Endothelial cell of umbilical vein (primary cell): ENCODE results near the gene CNOT6L. TPM values are rescaled to one million over a fixed set of nuclear protein-coding genes. Genes with fewer than 3 reads are reported as not detected.
A peak's percentile ranks its signal among the peaks of the same experiment; 100 is the strongest.

Experiments
- BruUV-seq: library from RNA; stranded (reverse); fragments of 400-500 nt; replicated peaks from 2 replicates; lab custom pipeline; 2021; lab: Mats Ljungman, UMichigan
- CTCF ChIA-PET: fragments of 300-600, 350-600 bp; sonication (Branson Sonifier 250); formaldehyde crosslinking; loops from one replicate; lab custom pipeline; 2021; ENCODE audit warnings: antibody characterized with exemption, inconsistent platforms; lab: Charles Lee
- POLR2A ChIA-PET: fragments of 300-600, 350-600 bp; sonication (Branson Sonifier 250); formaldehyde crosslinking; loops from one replicate; lab custom pipeline; 2021; ENCODE audit warnings: antibody characterized with exemption, inconsistent platforms; lab: Charles Lee
- DNase-seq: peaks from one replicate; pipeline ENCODE4 v3.0.0-alpha.2; 2011; ENCODE audit warnings: low read depth, low spot score
- FAIRE-seq: peaks from 2 replicates; lab custom pipeline; 2011; peaks lifted over from hg19 to GRCh38; lab: Jason Lieb, UNC
- H2AFZ ChIP-seq: 2 replicates; pipeline ENCODE4 v1.6.0; 2012; ENCODE audit warnings: low read depth, low read length, control low read depth, inconsistent platforms
- H3K27ac ChIP-seq: 2 replicates; pipeline ENCODE4 v1.5.1; 2011; ENCODE audit warnings: low read depth, mild to moderate bottlenecking, control low read depth, low read length, moderate library complexity; ENCODE audit not compliant: insufficient read depth
- H3K27me3 ChIP-seq, 2 experiments: 2 replicates each; pipeline versions ENCODE4 v1.6.0 to v1.6.1; 2011; ENCODE audit warnings: low read length in 2 of 2, mixed read lengths in 1 of 2; ENCODE audit not compliant: control insufficient read depth in 2 of 2, insufficient read depth in 2 of 2
- H3K36me3 ChIP-seq, 2 experiments: 2 replicates in 1 of 2; 3 replicates in 1 of 2; pipeline ENCODE4 v1.5.1; 2011; ENCODE audit warnings: low read length in 2 of 2, mild to moderate bottlenecking in 1 of 2, moderate library complexity in 1 of 2; ENCODE audit not compliant: control insufficient read depth in 2 of 2, insufficient read depth in 2 of 2; ENCODE audit errors: extremely low read depth in 1 of 2
- H3K4me1 ChIP-seq: 3 replicates; pipeline ENCODE4 v1.5.1; 2011; ENCODE audit warnings: mild to moderate bottlenecking, low read length; ENCODE audit not compliant: control insufficient read depth, insufficient read depth; ENCODE audit errors: extremely low read depth
- H3K4me2 ChIP-seq: 2 replicates; pipeline ENCODE4 v1.6.1; 2011; ENCODE audit warnings: low read length, control low read depth, mixed read lengths; ENCODE audit not compliant: insufficient read depth
- H3K4me3 ChIP-seq, 3 experiments: fragments of 200-600 bp in 1 of 3; sonication (generic), shearing (Covaris generic) in 1 of 3; replicated peaks in 1 of 3; 2 replicates each; pipeline ENCODE4 v1.5.1; 2011 to 2016; ENCODE audit warnings: control low read depth in 3 of 3, low read length in 3 of 3, mild to moderate bottlenecking in 2 of 3, inconsistent platforms in 1 of 3, low read depth in 1 of 3, moderate library complexity in 1 of 3; ENCODE audit not compliant: insufficient read depth in 1 of 3
- H3K79me2 ChIP-seq: 2 replicates; pipeline ENCODE4 v1.6.0; 2012; ENCODE audit warnings: low read length, inconsistent platforms; ENCODE audit not compliant: control insufficient read depth, insufficient read depth
- H3K9ac ChIP-seq: replicated peaks from 2 replicates; pipeline ENCODE3; 2011; ENCODE audit warnings: low read length, control low read depth; ENCODE audit not compliant: insufficient read depth; ENCODE audit errors: extremely low read depth
- H3K9me1 ChIP-seq: replicated peaks from 3 replicates; pipeline ENCODE4 v1.6.0; 2011; ENCODE audit warnings: mild to moderate bottlenecking, low read length; ENCODE audit not compliant: control insufficient read depth, insufficient read depth; ENCODE audit errors: extremely low read depth
- H3K9me3 ChIP-seq: replicated peaks from 2 replicates; pipeline ENCODE4 v1.5.1; 2012; ENCODE audit warnings: low read length, inconsistent platforms; ENCODE audit not compliant: control insufficient read depth, insufficient read depth
- H4K20me1 ChIP-seq: replicated peaks from 2 replicates; pipeline ENCODE3; 2011; ENCODE audit warnings: mild to moderate bottlenecking, low read length; ENCODE audit not compliant: control insufficient read depth, insufficient read depth; ENCODE audit errors: extremely low read depth
- EZH2 ChIP-seq: IDR thresholded peaks from 2 replicates; pipeline ENCODE4 v1.6.1; 2012; ENCODE audit warnings: borderline replicate concordance, low read depth, mild to moderate bottlenecking, moderate library complexity, low read length, inconsistent platforms; ENCODE audit not compliant: severe bottlenecking
- FOS ChIP-seq: IDR thresholded peaks from 2 replicates; pipeline ENCODE4 v1.6.1; 2011; ENCODE audit warnings: mild to moderate bottlenecking, low read length, moderate library complexity, borderline replicate concordance; ENCODE audit not compliant: insufficient read depth
- GATA2 ChIP-seq: IDR thresholded peaks from 2 replicates; pipeline ENCODE4 v1.7.0; 2011; ENCODE audit warnings: low read depth, mild to moderate bottlenecking, moderate library complexity, mixed read lengths, low read length; ENCODE audit not compliant: insufficient read length, insufficient read depth
- JUN ChIP-seq: IDR thresholded peaks from 2 replicates; pipeline ENCODE4 v1.6.1; 2011; ENCODE audit warnings: borderline replicate concordance, low read depth; ENCODE audit not compliant: insufficient read length, insufficient read depth
- MYC ChIP-seq: IDR thresholded peaks from one replicate; pipeline ENCODE4 v1.6.1; 2011; ENCODE audit warnings: mild to moderate bottlenecking, low read depth, low read length
- POLR2A ChIP-seq: IDR thresholded peaks from 2 replicates; pipeline ENCODE4 v1.6.1; 2012; ENCODE audit warnings: low read depth, mild to moderate bottlenecking, control low read depth, low read length
- POLR2AphosphoS5 ChIP-seq: IDR thresholded peaks from 2 replicates; pipeline ENCODE4 v1.6.1; 2012; ENCODE audit warnings: low read depth, mild to moderate bottlenecking, control low read depth, low read length, moderate library complexity; ENCODE audit not compliant: insufficient read depth
- dilution Hi-C: fragments of 300-500 bp; cut with MboI; formaldehyde crosslinking; loops from one replicate; pipeline ENCODE4 v1.15.0; 2019; ENCODE audit warnings: low sequenced_read_pairs; ENCODE audit not compliant: extremely low pct_ligation_motif_present
- intact Hi-C: fragments of 100-400 bp; cut with micrococcal nuclease; formaldehyde crosslinking; loops from one replicate; pipeline ENCODE4 v1.10.0; 2022
- polyA plus RNA-seq, 4 experiments: library from polyadenylated mRNA; depleted of rRNA in 3 of 4; stranded (reverse) in 3 of 4; unstranded in 1 of 4; fragments of >200 nt; gene quantifications; 2 replicates each; pipeline versions ENCODE4 v1.2.1 to v1.2.3, GENCODE V29; 2011 to 2012; ENCODE audit warnings: missing spikeins in 1 of 4
- total RNA-seq: library from RNA; stranded (reverse); gene quantifications from 2 replicates; pipeline ENCODE4 v1.2.3, GENCODE V29; 2021
- TF ChIP-seq, protein P1 (sequence below): IDR thresholded peaks from 2 replicates; pipeline ENCODE4 v1.6.1; 2011; ENCODE audit not compliant: insufficient read depth, insufficient read length
- TF ChIP-seq, protein P2 (sequence below), 2 donors: IDR thresholded peaks; 1 replicate in 1 of 2; 2 replicates in 1 of 2; pipeline ENCODE4 v1.5.1; 2011; ENCODE audit warnings: low read length in 2 of 2, mild to moderate bottlenecking in 2 of 2, moderate library complexity in 2 of 2, control low read depth in 1 of 2, inconsistent platforms in 1 of 2, low read depth in 1 of 2; ENCODE audit not compliant: insufficient read depth in 1 of 2; ENCODE audit errors: extremely low read depth in 1 of 2

CNOT6L gene
- total and polyA plus RNA-seq, 2 donors (not counting 3 experiments of a cell fraction or from before 2014, with no cell fraction given), result 8.5 to 60.7 TPM

DNA sequence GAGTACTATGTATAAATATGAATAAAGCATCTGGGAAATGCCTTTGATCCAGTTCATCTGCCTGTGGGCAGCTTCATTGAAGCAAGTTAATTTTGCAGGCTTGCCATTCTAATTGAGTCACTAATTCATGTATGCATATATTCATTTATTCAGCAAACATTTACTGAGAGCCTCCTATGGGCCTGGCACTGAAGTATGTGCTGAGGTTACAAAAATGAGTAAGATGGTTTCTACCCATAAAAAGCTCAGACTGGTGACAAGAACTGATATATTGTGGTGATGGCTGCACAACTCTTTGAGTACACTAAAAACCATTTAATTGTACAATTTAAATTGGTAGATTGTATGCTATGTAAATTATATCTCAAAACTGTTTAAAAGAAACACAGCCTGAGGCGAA, 42.3 kb upstream of the CNOT6L start:
- no TSS peak for BruUV-seq
- CTCF ChIA-PET, result interaction anchor here (1.0 to 1.7 kb wide), 11 partner anchors 8 to 242 kb away, joined by 3 to 20 read pairs (median 4); no protein-coding TSS in a partner anchor
- dilution Hi-C loops, result no loop called here
- Histone ChIP-seq H3K36me3 (no peaks in the 10 kb centered on the region), H3K27me3 (no peaks in the 10 kb centered on the region), H3K9me3 (no peaks in the 10 kb centered on the region), H2AFZ (peak overlapping the region; percentile 71), H4K20me1 (no peaks in the 10 kb centered on the region), H3K79me2 (peaks cover 35% of the 10 kb centered on the region), H3K9me1 (no peaks in the 10 kb centered on the region), H3K27ac (peak overlapping the region; percentile 100), H3K4me2 (peak overlapping the region; percentile 98), H3K4me3 (peak overlapping the region in 1 of 3 experiments; percentile 98), H3K9ac (peak overlapping the region; percentile 100), H3K4me1 (peaks cover 23% of the 10 kb centered on the region)
- TF ChIP-seq EZH2, result no peak
- POLR2A ChIA-PET, result interaction anchor here (1.3 to 2.0 kb wide), 4 partner anchors 10 to 67 kb away, joined by 3 to 25 read pairs (median 10); partner anchors contain the start of gene CNOT6L
- no peak for FAIRE-seq
- DNase-seq, result no peak
- intact Hi-C loops, result loop anchor here (5.0 kb wide), 5 partner anchors 196 to 1791 kb away; partner anchors contain the start of genes CCNI and FRAS1

DNA sequence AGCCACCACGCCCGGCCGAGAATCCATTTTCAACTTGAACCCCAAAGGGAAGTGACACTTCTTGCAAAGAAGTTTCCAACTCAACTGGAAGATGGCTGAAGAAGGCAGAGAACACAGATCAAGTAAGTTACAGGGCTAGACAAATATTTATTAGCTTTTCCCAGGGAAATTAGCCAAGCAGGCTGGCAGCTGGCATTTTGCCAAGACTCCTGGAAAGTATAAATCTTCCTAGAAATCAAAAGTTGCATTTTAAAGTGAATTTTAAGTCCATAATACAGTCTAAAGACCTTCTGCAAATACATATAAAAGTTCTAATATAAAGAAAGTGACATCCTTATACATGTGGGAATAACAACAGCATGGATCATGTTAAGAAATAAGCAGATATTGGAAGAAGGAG, 40.1 kb upstream of the CNOT6L start:
- intact Hi-C loops (no loop called here), dilution Hi-C loops (no loop called here)
- Histone ChIP-seq H3K27ac (no peak overlapping the region), H3K79me2 (peaks cover 16% of the 10 kb centered on the region), H3K27me3 (no peaks in the 10 kb centered on the region), H3K9ac (no peak overlapping the region), H3K4me2 (no peak overlapping the region), H4K20me1 (no peaks in the 10 kb centered on the region), H2AFZ (no peak overlapping the region), H3K4me1 (peaks cover 29% of the 10 kb centered on the region), H3K9me3 (no peaks in the 10 kb centered on the region), H3K4me3 (no peak overlapping the region), H3K36me3 (no peaks in the 10 kb centered on the region), H3K9me1 (no peaks in the 10 kb centered on the region)
- BruUV-seq, result no TSS peak
- ChIA-PET CTCF (no interaction called here), POLR2A (no interaction called here)
- FAIRE-seq (no peak), DNase-seq (peak; percentile 34)
- TF ChIP-seq EZH2 (no peak), MYC (no peak), FOS (no peak), POLR2A (no peak), POLR2AphosphoS5 (no peak), JUN (no peak), GATA2 (no peak)
- TF ChIP-seq, protein P1, sequence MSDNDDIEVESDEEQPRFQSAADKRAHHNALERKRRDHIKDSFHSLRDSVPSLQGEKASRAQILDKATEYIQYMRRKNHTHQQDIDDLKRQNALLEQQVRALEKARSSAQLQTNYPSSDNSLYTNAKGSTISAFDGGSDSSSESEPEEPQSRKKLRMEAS, result no peak
- TF ChIP-seq, protein P2, sequence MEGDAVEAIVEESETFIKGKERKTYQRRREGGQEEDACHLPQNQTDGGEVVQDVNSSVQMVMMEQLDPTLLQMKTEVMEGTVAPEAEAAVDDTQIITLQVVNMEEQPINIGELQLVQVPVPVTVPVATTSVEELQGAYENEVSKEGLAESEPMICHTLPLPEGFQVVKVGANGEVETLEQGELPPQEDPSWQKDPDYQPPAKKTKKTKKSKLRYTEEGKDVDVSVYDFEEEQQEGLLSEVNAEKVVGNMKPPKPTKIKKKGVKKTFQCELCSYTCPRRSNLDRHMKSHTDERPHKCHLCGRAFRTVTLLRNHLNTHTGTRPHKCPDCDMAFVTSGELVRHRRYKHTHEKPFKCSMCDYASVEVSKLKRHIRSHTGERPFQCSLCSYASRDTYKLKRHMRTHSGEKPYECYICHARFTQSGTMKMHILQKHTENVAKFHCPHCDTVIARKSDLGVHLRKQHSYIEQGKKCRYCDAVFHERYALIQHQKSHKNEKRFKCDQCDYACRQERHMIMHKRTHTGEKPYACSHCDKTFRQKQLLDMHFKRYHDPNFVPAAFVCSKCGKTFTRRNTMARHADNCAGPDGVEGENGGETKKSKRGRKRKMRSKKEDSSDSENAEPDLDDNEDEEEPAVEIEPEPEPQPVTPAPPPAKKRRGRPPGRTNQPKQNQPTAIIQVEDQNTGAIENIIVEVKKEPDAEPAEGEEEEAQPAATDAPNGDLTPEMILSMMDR (IDR thresholded peaks at IDR 0.05; ENCODE audit: extremely low read depth in 1 of 2, insufficient read depth in 1 of 2, low read depth in 1 of 2, low read length in 2 of 2), result no peak
